K562 (cell line): ENCODE measurements around the gene TCFL5. TPM values are rescaled to one million over a fixed set of nuclear protein-coding genes. Genes with fewer than 3 reads are reported as not detected.
A peak's percentile ranks its signal among the peaks of the same experiment; 100 is the strongest.

ENCODE experiments used
- CREBBP ChIP-seq: IDR thresholded peaks from one replicate; pipeline ENCODE4 v1.6.1; 2012; ENCODE audit warnings: low read depth, mild to moderate bottlenecking, control low read depth, inconsistent platforms, low read length
- ETV5 ChIP-seq: sonication (generic); formaldehyde crosslinking; IDR thresholded peaks from 2 replicates; pipeline ENCODE4 v1.4.0; 2020; ENCODE audit warnings: low read depth, mild to moderate bottlenecking, missing genetic modification reagents
- ETV6 ChIP-seq, 3 experiments: fragments of 150-350 bp in 1 of 3; sonication (generic) in 1 of 3; formaldehyde crosslinking in 1 of 3; IDR thresholded peaks; 2 replicates each; pipeline versions ENCODE4 v1.6.1 to v1.8.0; 2014 to 2022; ENCODE audit warnings: borderline replicate concordance in 2 of 3, low read depth in 2 of 3, antibody characterized with exemption in 1 of 3, low read length in 1 of 3, mild to moderate bottlenecking in 1 of 3, missing genetic modification reagents in 1 of 3
- FOXP1 ChIP-seq: sonication (generic); formaldehyde crosslinking; IDR thresholded peaks from 2 replicates; pipeline ENCODE4 v1.8.0; 2022; ENCODE audit warnings: mild to moderate bottlenecking, missing genetic modification reagents
- HDAC1 ChIP-seq, 2 experiments: fragments of 450-650 bp; IDR thresholded peaks; 2 replicates each; pipeline ENCODE4 v1.6.1; 2016 to 2017; ENCODE audit warnings: inconsistent platforms in 1 of 2, mild to moderate bottlenecking in 1 of 2, moderate library complexity in 1 of 2
- KLF1 ChIP-seq: fragments of 450-650 bp; IDR thresholded peaks from 2 replicates; pipeline ENCODE4 v1.6.1; 2016; ENCODE audit warnings: missing genetic modification characterization, missing compliant biosample characterization
- NCOA4 ChIP-seq: fragments of 450-650 bp; IDR thresholded peaks from 2 replicates; pipeline ENCODE4 v1.6.1; 2018; ENCODE audit warnings: mild to moderate bottlenecking; ENCODE audit not compliant: partially characterized antibody
- PURB ChIP-seq: sonication (generic); formaldehyde crosslinking; IDR thresholded peaks from 2 replicates; pipeline ENCODE4 v1.9.0; 2021; ENCODE audit warnings: low read depth, mild to moderate bottlenecking, missing genetic modification reagents
- RBBP5 ChIP-seq: fragments of 200-600 bp; sonication (generic); IDR thresholded peaks from 2 replicates; pipeline ENCODE4 v1.6.1; 2012; ENCODE audit warnings: borderline replicate concordance, mild to moderate bottlenecking, low read length, control low read depth, inconsistent platforms; ENCODE audit not compliant: insufficient read depth, poor library complexity, severe bottlenecking
- SMARCA4 ChIP-seq: fragments of 450-650 bp; IDR thresholded peaks from 2 replicates; pipeline ENCODE4 v1.6.1; 2016
- TARDBP ChIP-seq: fragments of 450-650 bp; IDR thresholded peaks from 2 replicates; pipeline ENCODE4 v1.6.1; 2016
- TFAM ChIP-seq: fragments of 250-450 bp; sonication (Bioruptor Pico); conservative IDR thresholded peaks from 2 replicates; pipeline ENCODE4 v1.5.0; 2021; ENCODE audit warnings: mild to moderate bottlenecking, moderate library complexity
- ZFP36 ChIP-seq: fragments of 150-350 bp; IDR thresholded peaks from 2 replicates; pipeline ENCODE4 v1.6.1; 2018; ENCODE audit warnings: low read length, low read depth; ENCODE audit not compliant: partially characterized antibody
- ZKSCAN3 ChIP-seq: fragments of 250-450 bp; sonication (Bioruptor Pico); IDR thresholded peaks from 2 replicates; pipeline ENCODE4 v1.4.0; 2020
- ZNF274 ChIP-seq: IDR thresholded peaks from 2 replicates; pipeline ENCODE4 v1.6.1; 2011; ENCODE audit warnings: low read depth, mild to moderate bottlenecking, low read length, moderate library complexity, borderline replicate concordance
- ZNF408 ChIP-seq: fragments of 250-450 bp; sonication (Bioruptor Pico); IDR thresholded peaks from 2 replicates; pipeline ENCODE4 v1.4.0; 2020; ENCODE audit warnings: low read depth, mild to moderate bottlenecking, moderate library complexity
- ZNF695 ChIP-seq: fragments of 450-650 bp; formaldehyde crosslinking; IDR thresholded peaks from 2 replicates; pipeline ENCODE4 v1.4.0; 2020; ENCODE audit warnings: mild to moderate bottlenecking, moderate library complexity
- ZNF77 ChIP-seq: fragments of 250-450 bp; sonication (Bioruptor Pico); IDR thresholded peaks from 2 replicates; pipeline ENCODE4 v1.5.0; 2020
- ZSCAN29 ChIP-seq: fragments of 450-650 bp; IDR thresholded peaks from 2 replicates; pipeline ENCODE4 v1.6.1; 2017
- polyA plus RNA-seq, 8 experiments: library from polyadenylated mRNA; depleted of rRNA in 4 of 8; stranded (reverse) in 5 of 8; unstranded in 3 of 8; fragments of >200 nt; fragmentation: Nextera tagmentation in 2 of 8; fragmentation: Illumina TruSeq in 1 of 8; extraction: Ambion mirVana in 2 of 8; extraction: Trizol in 1 of 8; gene quantifications; 2 replicates each; pipeline versions ENCODE4 v1.2.1 to v1.2.3, GENCODE V29; 2011 to 2014; ENCODE audit warnings: inconsistent platforms in 1 of 8, missing spikeins in 1 of 8
- total RNA-seq, 7 experiments: library from RNA; depleted of rRNA in 6 of 7; stranded (reverse); fragments of >200 nt in 6 of 7; fragmentation: Illumina TruSeq in 2 of 7; extraction: Trizol in 2 of 7; gene quantifications; 2 replicates each; pipeline versions ENCODE4 v1.2.1 to v1.2.3, GENCODE V29; 2011 to 2021; ENCODE audit warnings: low replicate concordance in 1 of 7
- TF ChIP-seq, protein P1 (sequence below): fragments of 450-650 bp; formaldehyde crosslinking; IDR thresholded peaks from 2 replicates; pipeline ENCODE4 v1.4.0; 2020; ENCODE audit warnings: mild to moderate bottlenecking, moderate library complexity
- TF ChIP-seq, protein P2 (sequence below), 2 experiments: fragments of 450-650 bp; IDR thresholded peaks; 2 replicates each; pipeline ENCODE4 v1.6.1; 2016
- TF ChIP-seq, protein P3 (sequence below): fragments of 450-650 bp; formaldehyde crosslinking; IDR thresholded peaks from 2 replicates; pipeline ENCODE4 v1.4.0; 2020; ENCODE audit warnings: mild to moderate bottlenecking, moderate library complexity
- TF ChIP-seq, protein P4 (sequence below): IDR thresholded peaks from 3 replicates; pipeline ENCODE4 v1.6.1; 2011; ENCODE audit warnings: borderline replicate concordance, mild to moderate bottlenecking; ENCODE audit not compliant: insufficient read length, insufficient read depth

The TCFL5 gene
- total and polyA plus RNA-seq, 9 of the 15 experiments (the other 6 are each of a cell fraction or from before 2014, with no cell fraction given): 1.00 to 12.6 (median 9.1) TPM

DNA sequence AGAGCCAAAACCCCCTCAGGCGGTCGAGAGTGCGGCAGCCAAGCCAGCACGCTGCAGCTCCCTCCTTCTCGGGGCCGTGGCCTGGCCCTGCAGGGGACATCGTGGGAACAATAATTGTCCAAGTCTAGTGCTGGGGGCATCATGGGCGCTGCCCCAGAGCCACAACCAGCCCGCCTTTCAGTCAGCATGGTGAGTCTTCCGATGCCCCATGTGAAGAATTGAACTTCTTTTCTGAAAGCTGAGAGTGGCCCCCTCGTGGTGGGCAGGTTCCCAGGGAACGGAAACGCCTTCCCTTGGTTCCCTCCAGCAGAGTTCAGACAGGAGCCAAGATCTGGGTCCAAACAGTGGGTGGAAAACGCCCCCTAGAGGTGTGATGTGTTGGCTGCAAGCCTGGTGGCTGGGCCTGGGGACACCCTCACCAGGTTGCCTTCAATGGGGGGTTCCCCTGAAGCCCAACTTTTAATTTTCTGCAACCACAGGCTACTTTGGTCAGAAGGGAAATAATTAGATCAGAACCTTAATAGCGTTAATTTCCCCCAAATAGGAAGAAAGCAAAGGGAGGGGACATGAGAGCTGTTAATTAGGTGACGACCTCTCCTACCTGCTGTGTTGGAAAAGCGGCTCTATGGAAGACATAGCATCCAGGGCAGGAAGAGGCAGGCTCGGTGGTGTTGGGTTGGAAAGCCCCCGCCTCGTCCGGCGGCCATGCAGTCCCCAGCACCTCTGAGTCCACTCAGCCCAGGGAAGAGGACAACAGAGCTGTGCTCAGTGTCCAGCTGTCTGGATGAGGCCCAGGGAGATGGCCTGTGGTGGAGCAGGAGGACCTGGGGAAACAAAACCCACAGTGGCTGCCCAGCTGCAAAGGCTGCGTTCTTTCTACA, 70.1 kb downstream of the TCFL5 start (continued):
- TF ChIP-seq ETV6 (IDR thresholded peaks at IDR 0.05; ENCODE audit: borderline replicate concordance in 1 of 2, low read depth in 2 of 2, low read length in 1 of 2): peak in 1 of 2 experiments; percentile 52; a peak in 1 of 4 replicates
- TF ChIP-seq ETV6 (CRISPR knock-in tag; IDR thresholded peaks at IDR 0.05; ENCODE audit: borderline replicate concordance): no peak
- no peak for TF ChIP-seq NCOA4
- TF ChIP-seq SMARCA4: 0 out of 2 replicates have a peak, but pooled peaks have one; percentile 17
- no peak for TF ChIP-seq PURB (CRISPR knock-in tag)
- TF ChIP-seq ZFP36: peak; percentile 7
- TF ChIP-seq, protein P1, sequence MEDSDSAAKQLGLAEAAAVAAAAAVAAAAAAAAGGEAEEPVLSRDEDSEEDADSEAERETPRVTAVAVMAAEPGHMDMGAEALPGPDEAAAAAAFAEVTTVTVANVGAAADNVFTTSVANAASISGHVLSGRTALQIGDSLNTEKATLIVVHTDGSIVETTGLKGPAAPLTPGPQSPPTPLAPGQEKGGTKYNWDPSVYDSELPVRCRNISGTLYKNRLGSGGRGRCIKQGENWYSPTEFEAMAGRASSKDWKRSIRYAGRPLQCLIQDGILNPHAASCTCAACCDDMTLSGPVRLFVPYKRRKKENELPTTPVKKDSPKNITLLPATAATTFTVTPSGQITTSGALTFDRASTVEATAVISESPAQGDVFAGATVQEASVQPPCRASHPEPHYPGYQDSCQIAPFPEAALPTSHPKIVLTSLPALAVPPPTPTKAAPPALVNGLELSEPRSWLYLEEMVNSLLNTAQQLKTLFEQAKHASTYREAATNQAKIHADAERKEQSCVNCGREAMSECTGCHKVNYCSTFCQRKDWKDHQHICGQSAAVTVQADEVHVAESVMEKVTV: peak; percentile 56
- 0 out of 2 replicates have a peak, but pooled peaks have one; percentile 46 for TF ChIP-seq TARDBP
- TF ChIP-seq ZNF408 (CRISPR knock-in tag): no peak
- no peak for TF ChIP-seq ZKSCAN3
- TF ChIP-seq RBBP5: no peak
- peak; percentile 57; the same call in 1 of the 2 replicates for TF ChIP-seq ETV5
- TF ChIP-seq, protein P2, sequence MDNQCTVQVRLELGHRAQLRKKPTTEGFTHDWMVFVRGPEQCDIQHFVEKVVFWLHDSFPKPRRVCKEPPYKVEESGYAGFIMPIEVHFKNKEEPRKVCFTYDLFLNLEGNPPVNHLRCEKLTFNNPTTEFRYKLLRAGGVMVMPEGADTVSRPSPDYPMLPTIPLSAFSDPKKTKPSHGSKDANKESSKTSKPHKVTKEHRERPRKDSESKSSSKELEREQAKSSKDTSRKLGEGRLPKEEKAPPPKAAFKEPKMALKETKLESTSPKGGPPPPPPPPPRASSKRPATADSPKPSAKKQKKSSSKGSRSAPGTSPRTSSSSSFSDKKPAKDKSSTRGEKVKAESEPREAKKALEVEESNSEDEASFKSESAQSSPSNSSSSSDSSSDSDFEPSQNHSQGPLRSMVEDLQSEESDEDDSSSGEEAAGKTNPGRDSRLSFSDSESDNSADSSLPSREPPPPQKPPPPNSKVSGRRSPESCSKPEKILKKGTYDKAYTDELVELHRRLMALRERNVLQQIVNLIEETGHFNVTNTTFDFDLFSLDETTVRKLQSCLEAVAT (IDR thresholded peaks at IDR 0.05): no peak
- TF ChIP-seq ZNF695 (CRISPR knock-in tag): no peak
- no peak for TF ChIP-seq CREBBP
- TF ChIP-seq KLF1 (tag): no peak
- no peak for TF ChIP-seq FOXP1
- no peak for TF ChIP-seq ZSCAN29
- TF ChIP-seq HDAC1 (IDR thresholded peaks at IDR 0.05): no peak
- TF ChIP-seq ZNF274: no peak
- TF ChIP-seq, protein P3, sequence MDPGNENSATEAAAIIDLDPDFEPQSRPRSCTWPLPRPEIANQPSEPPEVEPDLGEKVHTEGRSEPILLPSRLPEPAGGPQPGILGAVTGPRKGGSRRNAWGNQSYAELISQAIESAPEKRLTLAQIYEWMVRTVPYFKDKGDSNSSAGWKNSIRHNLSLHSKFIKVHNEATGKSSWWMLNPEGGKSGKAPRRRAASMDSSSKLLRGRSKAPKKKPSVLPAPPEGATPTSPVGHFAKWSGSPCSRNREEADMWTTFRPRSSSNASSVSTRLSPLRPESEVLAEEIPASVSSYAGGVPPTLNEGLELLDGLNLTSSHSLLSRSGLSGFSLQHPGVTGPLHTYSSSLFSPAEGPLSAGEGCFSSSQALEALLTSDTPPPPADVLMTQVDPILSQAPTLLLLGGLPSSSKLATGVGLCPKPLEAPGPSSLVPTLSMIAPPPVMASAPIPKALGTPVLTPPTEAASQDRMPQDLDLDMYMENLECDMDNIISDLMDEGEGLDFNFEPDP (CRISPR knock-in tag): no peak
- TF ChIP-seq ZNF77 (CRISPR knock-in tag): no peak
- no peak for TF ChIP-seq TFAM (CRISPR knock-in tag)
- TF ChIP-seq, protein P4, sequence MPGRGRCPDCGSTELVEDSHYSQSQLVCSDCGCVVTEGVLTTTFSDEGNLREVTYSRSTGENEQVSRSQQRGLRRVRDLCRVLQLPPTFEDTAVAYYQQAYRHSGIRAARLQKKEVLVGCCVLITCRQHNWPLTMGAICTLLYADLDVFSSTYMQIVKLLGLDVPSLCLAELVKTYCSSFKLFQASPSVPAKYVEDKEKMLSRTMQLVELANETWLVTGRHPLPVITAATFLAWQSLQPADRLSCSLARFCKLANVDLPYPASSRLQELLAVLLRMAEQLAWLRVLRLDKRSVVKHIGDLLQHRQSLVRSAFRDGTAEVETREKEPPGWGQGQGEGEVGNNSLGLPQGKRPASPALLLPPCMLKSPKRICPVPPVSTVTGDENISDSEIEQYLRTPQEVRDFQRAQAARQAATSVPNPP: no peak
